Fibroblast of skin of left quadriceps (primary cell): Measurements from ENCODE around the gene CD244.
"Not testable (repeated sequence)": the region's sequence is repeated elsewhere in the genome, so short reads cannot be mapped to it uniquely, and the experiment has no call there.

Experiments
- DNase-seq, 2 experiments: peaks; one replicate each; pipeline ENCODE4 v3.0.0-alpha.2; 2013; ENCODE audit warnings: low read depth in 2 of 2

CD244 gene

GRCh38 chr1:160879056-160879455 lies 16.4 kb upstream of the CD244 start:
- DNase-seq = no peak

- DNase-seq = no peak
These were observed 14.5 kb upstream of the CD244 start for GRCh38 chr1:160877221-160877620.

- DNase-seq = no peak
These were observed 13.6 kb upstream of the CD244 start for GRCh38 chr1:160876311-160876710.

GRCh38 chr1:160875591-160875990 lies 12.9 kb upstream of the CD244 start:
- DNase-seq = not testable (repeated sequence)

GRCh38 chr1:160874935-160875334 lies 12.2 kb upstream of the CD244 start:
- DNase-seq = no peak

- no peak for DNase-seq
These were observed 5.5 kb upstream of the CD244 start for GRCh38 chr1:160868141-160868540.

- DNase-seq = not testable (repeated sequence)
These were observed 5.0 kb upstream of the CD244 start for GRCh38 chr1:160867651-160868050.

GRCh38 chr1:160866695-160867260 lies 4.1 kb upstream of the CD244 start:
- no peak for DNase-seq

GRCh38 chr1:160866001-160866694 lies 3.5 kb upstream of the CD244 start:
- DNase-seq = no peak

GRCh38 chr1:160865337-160865736 lies 2.6 kb upstream of the CD244 start:
- no peak for DNase-seq

GRCh38 chr1:160864173-160864572 lies 1.5 kb upstream of the CD244 start:
- no peak for DNase-seq

- no peak for DNase-seq
These were observed 1.1 kb upstream of the CD244 start for GRCh38 chr1:160863774-160864131.

- no peak for DNase-seq
These were observed 530 bp upstream of the CD244 start for GRCh38 chr1:160863061-160863773.

GRCh38 chr1:160860840-160861505 lies 1.7 kb downstream of the CD244 start:
- no peak for DNase-seq

GRCh38 chr1:160859166-160859565 lies 3.5 kb downstream of the CD244 start:
- DNase-seq = no peak

- no peak for DNase-seq
These were observed 4.2 kb downstream of the CD244 start for GRCh38 chr1:160858507-160858906.

- DNase-seq = no peak
These were observed 4.6 kb downstream of the CD244 start for GRCh38 chr1:160858097-160858496.

GRCh38 chr1:160855181-160855981 lies 7.3 kb downstream of the CD244 start:
- no peak for DNase-seq

- DNase-seq = no peak
These were observed 8.9 kb downstream of the CD244 start for GRCh38 chr1:160853754-160854153.

- no peak for DNase-seq
These were observed 9.7 kb downstream of the CD244 start for GRCh38 chr1:160853014-160853413.

- no peak for DNase-seq
These were observed 11.7 kb downstream of the CD244 start for GRCh38 chr1:160850993-160851392.

- no peak for DNase-seq
These were observed 12.1 kb downstream of the CD244 start for GRCh38 chr1:160850541-160850940.
